HT1080 (cell line): ENCODE data around the gene PRCP. TPM values are rescaled to one million over a fixed set of nuclear protein-coding genes. Genes with fewer than 3 reads are reported as not detected.
A peak's percentile ranks its signal among the peaks of the same experiment; 100 is the strongest.

Source experiments
- DNase-seq: peaks from one replicate; pipeline ENCODE4 v3.0.0-alpha.2; 2015; ENCODE audit warnings: low read depth
- total RNA-seq: library from RNA; depleted of rRNA; stranded (reverse); fragments of >200 nt; shearing (Covaris generic); gene quantifications from 2 replicates; pipeline ENCODE4 v1.2.3, GENCODE V29; 2014

Gene PRCP
- total RNA-seq, 1 experiment from 2014 or later = 31.0 TPM

- DNase-seq = no peak
Measured at GRCh38 chr11:82831364-82831763, 68.9 kb downstream of the PRCP start.

- DNase-seq = no peak
Measured at GRCh38 chr11:82830746-82831145, 69.5 kb downstream of the PRCP start.

GRCh38 chr11:82829101-82829500 is 71.1 kb downstream of the PRCP start:
- DNase-seq = no peak

- DNase-seq = no peak
Measured at GRCh38 chr11:82828472-82828871, 71.8 kb downstream of the PRCP start.

GRCh38 chr11:82826526-82826925 is 73.7 kb downstream of the PRCP start:
- DNase-seq = no peak

- DNase-seq = no peak
Measured at GRCh38 chr11:82823647-82824619, 76.3 kb downstream of the PRCP start.

GRCh38 chr11:82818409-82819043 is 81.7 kb downstream of the PRCP start:
- no peak for DNase-seq

- DNase-seq = no peak
Measured at GRCh38 chr11:82815406-82815805, 84.8 kb downstream of the PRCP start.

- DNase-seq = no peak
Measured at GRCh38 chr11:82814379-82814778, 85.9 kb downstream of the PRCP start.

- DNase-seq = no peak
Measured at GRCh38 chr11:82811369-82811768, 88.9 kb downstream of the PRCP start.

GRCh38 chr11:82810738-82811137 is 89.5 kb downstream of the PRCP start:
- no peak for DNase-seq

- no peak for DNase-seq
Measured at GRCh38 chr11:82810326-82810725, 89.9 kb downstream of the PRCP start.

- no peak for DNase-seq
Measured at GRCh38 chr11:82807646-82808045, 92.6 kb downstream of the PRCP start.

- no peak for DNase-seq
Measured at GRCh38 chr11:82802710-82803109, 97.5 kb downstream of the PRCP start.

- no peak for DNase-seq
Measured at GRCh38 chr11:82796998-82797961, 103.0 kb downstream of the PRCP start.

GRCh38 chr11:82794490-82794889 is 105.7 kb downstream of the PRCP start:
- peak; percentile 23 for DNase-seq

- no peak for DNase-seq
Measured at GRCh38 chr11:82792822-82793569, 107.2 kb downstream of the PRCP start.

- no peak for DNase-seq
Measured at GRCh38 chr11:82792319-82792718, 107.9 kb downstream of the PRCP start.

- no peak for DNase-seq
Measured at GRCh38 chr11:82791779-82792178, 108.5 kb downstream of the PRCP start.

GRCh38 chr11:82790723-82791484 is 109.3 kb downstream of the PRCP start:
- no peak for DNase-seq
